GM12864 (cell line): ENCODE measurements around the gene SLC19A1.

ENCODE experiments used
- DNase-seq: peaks from one replicate; pipeline ENCODE4 v3.0.0-alpha.2; 2011; ENCODE audit warnings: low read depth
- H3K4me3 ChIP-seq: 2 replicates; pipeline ENCODE4 v1.5.1; 2011; ENCODE audit warnings: mild to moderate bottlenecking, low read depth, low read length, control low read depth
- CTCF ChIP-seq: IDR thresholded peaks from 2 replicates; pipeline ENCODE4 v1.5.1; 2011; ENCODE audit warnings: low read depth, mild to moderate bottlenecking, moderate library complexity, low read length, control low read depth, inconsistent platforms; ENCODE audit errors: missing control alignments

The SLC19A1 gene

GRCh38 chr21:45580576-45581321 is 38.5 kb upstream of the SLC19A1 start:
- TF ChIP-seq CTCF = no peak
- no peak for DNase-seq

DNA sequence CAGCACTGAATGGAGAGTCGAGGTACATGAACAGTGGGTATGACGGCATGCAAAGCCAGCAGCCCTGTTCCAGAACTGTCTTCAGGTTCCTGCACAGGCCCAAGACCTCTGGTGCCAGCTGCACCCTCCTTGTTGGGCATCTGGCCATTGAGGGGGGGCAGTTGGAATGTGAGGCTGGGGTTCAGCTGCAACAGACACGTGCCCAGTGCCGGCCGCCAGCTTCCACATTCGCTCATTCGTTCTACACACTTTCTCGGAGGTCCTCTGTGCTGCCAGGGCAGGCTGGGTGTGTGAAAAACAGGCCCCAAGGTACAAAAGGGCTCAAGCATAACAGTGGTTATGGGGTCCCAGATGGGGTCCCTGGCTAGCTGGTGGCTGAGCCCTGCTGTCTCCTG is 37.9 kb upstream of the SLC19A1 start:
- no peak for TF ChIP-seq CTCF
- H3K4me3 ChIP-seq = no peak overlapping the region
- no peak for DNase-seq

More at GRCh38 chr21:45580576-45581321, 38.5 kb upstream of the SLC19A1 start:
- H3K4me3 ChIP-seq = no peak overlapping the region

DNA sequence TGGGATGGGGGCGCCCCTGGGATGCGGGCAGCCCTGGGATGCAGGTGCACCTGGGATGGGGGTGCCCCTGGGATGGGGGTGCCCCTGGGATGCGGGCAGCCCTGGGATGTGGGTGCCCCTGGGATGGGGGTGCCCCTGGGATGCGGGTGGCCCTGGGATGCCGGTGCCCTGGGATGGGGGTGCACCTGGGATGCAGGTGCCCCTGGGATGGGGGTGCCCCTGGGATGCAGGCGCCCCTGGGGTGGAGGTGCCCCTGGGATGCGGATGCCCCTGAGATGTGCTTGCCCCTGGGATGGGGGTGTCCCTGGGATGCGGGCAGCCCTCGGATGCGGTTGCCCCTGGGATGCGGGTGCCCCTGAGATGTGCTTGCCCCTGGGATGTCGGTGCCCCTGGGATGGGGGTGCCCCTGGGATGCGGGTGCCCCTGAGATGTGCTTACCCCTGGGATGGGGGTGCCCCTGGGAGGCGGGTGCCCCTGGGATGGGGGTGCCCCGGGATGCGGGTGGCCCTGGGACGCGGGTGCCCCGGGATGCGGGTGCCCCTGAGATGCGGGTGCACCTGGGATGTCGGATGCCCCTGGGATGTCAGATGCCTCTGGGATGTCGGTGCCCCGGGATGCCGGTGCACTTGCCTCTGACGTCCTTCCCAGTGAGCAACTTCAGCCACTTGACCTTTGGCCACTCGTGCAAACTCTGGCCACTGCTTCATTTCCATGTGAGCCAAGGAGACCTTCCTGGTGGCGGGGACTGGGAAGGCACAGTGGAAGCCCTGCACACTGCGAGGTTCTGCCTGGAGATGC is 37.3 kb upstream of the SLC19A1 start:
- H3K4me3 ChIP-seq = no peak overlapping the region
- DNase-seq = no peak
- TF ChIP-seq CTCF = no peak

DNA sequence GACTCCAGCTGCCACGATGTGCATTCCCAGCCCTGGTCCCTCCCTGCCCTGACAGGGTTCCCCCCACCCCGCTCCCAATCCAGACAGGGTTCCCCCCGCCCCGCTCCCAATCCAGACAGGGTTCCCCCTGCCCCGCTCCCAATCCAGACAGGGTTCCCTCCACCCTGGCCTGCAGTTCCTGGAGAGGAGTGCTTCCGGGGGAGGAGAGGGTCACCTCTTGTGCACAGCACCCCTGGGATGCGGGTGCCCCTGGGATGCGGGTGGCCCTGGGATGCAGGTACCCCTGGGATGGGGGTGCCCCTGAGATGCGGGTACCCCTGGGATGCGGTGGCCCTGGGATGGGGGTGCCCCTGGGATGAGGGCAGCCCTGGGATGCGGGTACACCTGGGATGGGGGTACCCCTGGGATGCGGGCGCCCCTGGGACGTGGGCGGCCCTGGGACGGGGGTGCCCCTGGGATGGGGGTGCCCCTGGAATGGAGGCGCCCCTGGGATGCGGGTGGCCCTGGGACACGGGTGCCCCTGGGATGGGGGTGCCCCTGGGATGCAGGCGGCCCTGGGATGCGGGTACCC is 36.7 kb upstream of the SLC19A1 start:
- no peak for DNase-seq
- TF ChIP-seq CTCF = no peak
- H3K4me3 ChIP-seq = no peak overlapping the region

GRCh38 chr21:45578176-45578801 is 36.0 kb upstream of the SLC19A1 start:
- H3K4me3 ChIP-seq = no peak overlapping the region
- no peak for DNase-seq
- no peak for TF ChIP-seq CTCF

GRCh38 chr21:45577801-45578175 is 35.5 kb upstream of the SLC19A1 start:
- no peak overlapping the region for H3K4me3 ChIP-seq
- no peak for DNase-seq

More at GRCh38 chr21:45577801-45578175, 35.5 kb upstream of the SLC19A1 start:
- TF ChIP-seq CTCF = no peak
